H1 (cell line): ENCODE measurements around the gene LRRC4C. TPM values are rescaled to one million over a fixed set of nuclear protein-coding genes. Genes with fewer than 3 reads are reported as not detected.

Source experiments
- CTCF ChIA-PET: fragments of 300-600 bp; sonication (Branson Sonifier 250); formaldehyde crosslinking; loops from one replicate; lab custom pipeline; 2021; ENCODE audit not compliant: partially characterized antibody; lab: Charles Lee
- POLR2A ChIA-PET: fragments of 300-600 bp; sonication (Branson Sonifier 250); formaldehyde crosslinking; loops from one replicate; lab custom pipeline; 2021; ENCODE audit warnings: inconsistent platforms; ENCODE audit not compliant: partially characterized antibody; lab: Charles Lee
- DNase-seq, 2 experiments: peaks; one replicate each; pipeline versions ENCODE4 v3.0.0 to v3.0.0-alpha.2; 2010 to 2022; ENCODE audit warnings: low spot score in 2 of 2, low read depth in 1 of 2, mixed read lengths in 1 of 2
- FAIRE-seq: peaks from 2 replicates; lab custom pipeline; 2011; peaks lifted over from hg19 to GRCh38; lab: Jason Lieb, UNC
- H2AFZ ChIP-seq: 2 replicates; pipeline ENCODE4 v1.8.1; 2012; ENCODE audit warnings: low read length, inconsistent platforms
- H2AK5ac ChIP-seq: 2 replicates; pipeline ENCODE4 v1.6.1; 2013; ENCODE audit warnings: low read depth, low read length
- H2BK120ac ChIP-seq: replicated peaks from 2 replicates; pipeline ENCODE3; 2013; ENCODE audit warnings: low read depth, low read length, inconsistent platforms
- H2BK12ac ChIP-seq: 2 replicates; pipeline ENCODE4 v1.6.1; 2013; ENCODE audit warnings: low read depth, low read length
- H2BK15ac ChIP-seq: 2 replicates; pipeline ENCODE4 v1.6.1; 2013; ENCODE audit warnings: low read length
- H2BK20ac ChIP-seq: 2 replicates; pipeline ENCODE4 v1.6.1; 2013; ENCODE audit warnings: low read length
- H2BK5ac ChIP-seq: 2 replicates; pipeline ENCODE4 v1.6.1; 2013; ENCODE audit warnings: low read depth, low read length
- H3K14ac ChIP-seq: 2 replicates; pipeline ENCODE4 v1.6.1; 2013; ENCODE audit warnings: inconsistent platforms; ENCODE audit not compliant: insufficient read length
- H3K18ac ChIP-seq: 2 replicates; pipeline ENCODE4 v1.6.1; 2013; ENCODE audit warnings: low read length; ENCODE audit errors: extremely low read depth
- H3K23ac ChIP-seq: 2 replicates; pipeline ENCODE4 v1.6.1; 2013; ENCODE audit warnings: inconsistent platforms; ENCODE audit not compliant: insufficient read length
- H3K23me2 ChIP-seq: 2 replicates; pipeline ENCODE4 v1.6.1; 2013; ENCODE audit warnings: low read depth, low read length
- H3K27ac ChIP-seq: 2 replicates; pipeline ENCODE4 v1.6.1; 2011; ENCODE audit warnings: low read depth, low read length, inconsistent platforms
- H3K27me3 ChIP-seq, 4 experiments: replicated peaks in 1 of 4; 1 replicate in 1 of 4; 2 replicates in 3 of 4; pipeline versions ENCODE4 v1.6.1 to v1.8.1; 2011 to 2013; ENCODE audit warnings: low read length in 3 of 4, mild to moderate bottlenecking in 3 of 4, inconsistent platforms in 2 of 4, mixed read lengths in 2 of 4, moderate library complexity in 1 of 4; ENCODE audit not compliant: control insufficient read depth in 3 of 4, insufficient read depth in 3 of 4; ENCODE audit errors: extremely low read depth in 1 of 4
- H3K36me3 ChIP-seq, 4 experiments: 2 replicates each; pipeline versions ENCODE4 v1.6.1 to v1.8.1; 2011 to 2013; ENCODE audit warnings: mild to moderate bottlenecking in 4 of 4, low read length in 3 of 4, moderate library complexity in 2 of 4, control low read depth in 1 of 4, inconsistent platforms in 1 of 4; ENCODE audit not compliant: insufficient read depth in 4 of 4, control insufficient read depth in 2 of 4
- H3K4ac ChIP-seq: replicated peaks from 2 replicates; pipeline ENCODE3; 2013; ENCODE audit warnings: low read length, low read depth, mixed read lengths, inconsistent platforms; ENCODE audit not compliant: insufficient read length
- H3K4me1 ChIP-seq, 4 experiments: replicated peaks in 1 of 4; 1 replicate in 1 of 4; 2 replicates in 3 of 4; pipeline versions ENCODE4 v1.6.1 to v1.8.1; 2011 to 2013; ENCODE audit warnings: low read length in 3 of 4, inconsistent platforms in 2 of 4, mixed read lengths in 1 of 4; ENCODE audit not compliant: insufficient read depth in 4 of 4, control insufficient read depth in 3 of 4
- H3K4me2 ChIP-seq, 2 experiments: 2 replicates each; pipeline versions ENCODE4 v1.6.1 to v1.8.1; 2011 to 2013; ENCODE audit warnings: low read depth in 2 of 2, low read length in 2 of 2, control low read depth in 1 of 2, inconsistent platforms in 1 of 2, mild to moderate bottlenecking in 1 of 2; ENCODE audit not compliant: insufficient read depth in 1 of 2
- H3K4me3 ChIP-seq, 4 experiments: fragments of 200-600, 300-600 bp in 1 of 4; sonication (generic), shearing (Covaris generic), sonication (Bioruptor Twin) in 1 of 4; 2 replicates each; pipeline versions ENCODE4 v1.5.1 to v1.8.1; 2011 to 2016; ENCODE audit warnings: low read length in 4 of 4, low read depth in 3 of 4, control low read depth in 2 of 4, inconsistent platforms in 2 of 4, mild to moderate bottlenecking in 2 of 4, mixed read lengths in 1 of 4, moderate library complexity in 1 of 4; ENCODE audit not compliant: insufficient read depth in 2 of 4; ENCODE audit errors: extremely low read depth in 1 of 4
- H3K56ac ChIP-seq: replicated peaks from 2 replicates; pipeline ENCODE3; 2013; ENCODE audit warnings: low read depth, mild to moderate bottlenecking, mixed read lengths, low read length, inconsistent platforms; ENCODE audit not compliant: insufficient read length
- H3K79me1 ChIP-seq: 2 replicates; pipeline ENCODE4 v1.6.1; 2013; ENCODE audit warnings: low read depth, low read length, control low read depth
- H3K79me2 ChIP-seq, 2 experiments: 2 replicates each; pipeline versions ENCODE4 v1.6.1 to v1.8.1; 2012 to 2013; ENCODE audit warnings: low read length in 2 of 2, mild to moderate bottlenecking in 2 of 2, inconsistent platforms in 1 of 2; ENCODE audit not compliant: insufficient read depth in 2 of 2, control insufficient read depth in 1 of 2
- H3K9ac ChIP-seq, 4 experiments: replicated peaks in 1 of 4; 1 replicate in 1 of 4; 2 replicates in 3 of 4; pipeline versions ENCODE4 v1.6.1 to v1.8.1; 2011 to 2013; ENCODE audit warnings: low read depth in 3 of 4, low read length in 3 of 4, control low read depth in 2 of 4, mild to moderate bottlenecking in 2 of 4, moderate library complexity in 2 of 4, inconsistent platforms in 1 of 4; ENCODE audit errors: extremely low read depth in 1 of 4
- H3K9me3 ChIP-seq, 2 experiments: 2 replicates each; pipeline versions ENCODE4 v1.6.1 to v1.8.1; 2012 to 2013; ENCODE audit warnings: mild to moderate bottlenecking in 2 of 2, moderate library complexity in 2 of 2, control low read depth in 1 of 2, inconsistent platforms in 1 of 2, low read depth in 1 of 2, low read length in 1 of 2, mixed read lengths in 1 of 2; ENCODE audit not compliant: insufficient read depth in 2 of 2
- H4K20me1 ChIP-seq, 2 experiments: replicated peaks in 1 of 2; 2 replicates each; pipeline versions ENCODE3 to v1.8.1; 2011 to 2013; ENCODE audit warnings: inconsistent platforms in 2 of 2, low read length in 2 of 2, mild to moderate bottlenecking in 1 of 2; ENCODE audit not compliant: insufficient read depth in 2 of 2, control insufficient read depth in 1 of 2
- H4K5ac ChIP-seq: 2 replicates; pipeline ENCODE4 v1.6.1; 2013; ENCODE audit warnings: low read length, low read depth, mixed read lengths, inconsistent platforms; ENCODE audit not compliant: insufficient read length
- H4K8ac ChIP-seq: 2 replicates; pipeline ENCODE4 v1.8.0; 2013; ENCODE audit warnings: mild to moderate bottlenecking, moderate library complexity, low read length, inconsistent platforms; ENCODE audit not compliant: insufficient read depth; ENCODE audit errors: extremely low read depth
- H4K91ac ChIP-seq: replicated peaks from 2 replicates; pipeline ENCODE3; 2013; ENCODE audit warnings: low read length, mixed read lengths, inconsistent platforms; ENCODE audit not compliant: insufficient read length
- CBX8 ChIP-seq: fragments of 300-800, 300-1000 bp; sonication (generic); IDR thresholded peaks from 2 replicates; pipeline ENCODE4 v1.7.1; 2016; ENCODE audit warnings: low read depth, low read length, borderline replicate concordance
- CEBPB ChIP-seq: IDR thresholded peaks from 2 replicates; pipeline ENCODE4 v1.6.1; 2012; ENCODE audit warnings: low read depth, low read length
- CREB1 ChIP-seq: IDR thresholded peaks from 2 replicates; pipeline ENCODE4 v1.6.1; 2012; ENCODE audit warnings: inconsistent platforms
- EP300 ChIP-seq, 2 experiments: IDR thresholded peaks; 1 replicate in 1 of 2; 2 replicates in 1 of 2; pipeline ENCODE4 v1.6.1; 2011 to 2012; ENCODE audit warnings: low read depth in 2 of 2, low read length in 2 of 2, mild to moderate bottlenecking in 2 of 2, borderline replicate concordance in 1 of 2, inconsistent platforms in 1 of 2, moderate library complexity in 1 of 2
- GABPA ChIP-seq: IDR thresholded peaks from 2 replicates; pipeline ENCODE4 v1.6.1; 2011; ENCODE audit warnings: mild to moderate bottlenecking, low read length, moderate library complexity, borderline replicate concordance; ENCODE audit not compliant: insufficient read depth
- GTF2F1 ChIP-seq: IDR thresholded peaks from 2 replicates; pipeline ENCODE4 v1.6.1; 2012; ENCODE audit warnings: low read depth, low read length, improper control_type of control experiment, borderline replicate concordance
- HDAC6 ChIP-seq: IDR thresholded peaks from one replicate; pipeline ENCODE4 v1.7.1; 2012; ENCODE audit warnings: low read depth, mild to moderate bottlenecking, inconsistent platforms, low read length, moderate library complexity
- KDM5A ChIP-seq: fragments of 200-600 bp; IDR thresholded peaks from 2 replicates; pipeline ENCODE4 v1.7.1; 2012; ENCODE audit warnings: mild to moderate bottlenecking, low read length, inconsistent platforms, mixed read lengths
- NRF1 ChIP-seq: IDR thresholded peaks from 2 replicates; pipeline ENCODE4 v1.6.1; 2011; ENCODE audit warnings: mild to moderate bottlenecking, low read depth, low read length, improper control_type of control experiment
- RAD21 ChIP-seq, 2 experiments: IDR thresholded peaks in 1 of 2; conservative IDR thresholded peaks in 1 of 2; 2 replicates each; pipeline ENCODE4 v1.6.1; 2011; ENCODE audit warnings: low read depth in 2 of 2, low read length in 2 of 2, improper control_type of control experiment in 1 of 2, inconsistent platforms in 1 of 2, mild to moderate bottlenecking in 1 of 2, moderate library complexity in 1 of 2
- RFX5 ChIP-seq: IDR thresholded peaks from 2 replicates; pipeline ENCODE4 v1.6.1; 2011; ENCODE audit warnings: low read depth, low read length, improper control_type of control experiment, borderline replicate concordance
- RXRA ChIP-seq: IDR thresholded peaks from 2 replicates; pipeline ENCODE4 v1.6.1; 2011; ENCODE audit warnings: low read depth, mild to moderate bottlenecking, low read length, moderate library complexity; ENCODE audit not compliant: insufficient read depth
- SIRT6 ChIP-seq: IDR thresholded peaks from one replicate; pipeline ENCODE4 v1.7.1; 2012; ENCODE audit warnings: low read length, inconsistent platforms
- SP2 ChIP-seq: IDR thresholded peaks from 2 replicates; pipeline ENCODE4 v1.6.1; 2012; ENCODE audit warnings: mild to moderate bottlenecking, low read length, inconsistent platforms
- ZNF274 ChIP-seq: IDR thresholded peaks from 2 replicates; pipeline ENCODE4 v1.7.0; 2012; ENCODE audit warnings: low read length, borderline replicate concordance; ENCODE audit errors: extremely low read depth
- WGBS, 2 experiments: shearing (Covaris generic) in 1 of 2; methylation state at CpG; one replicate each; pipeline versions ENCODE4 v1.1.6 to v1.1.7; 2013 to 2015; ENCODE audit warnings: low lambda C conversion rate in 2 of 2, mixed read lengths in 2 of 2, inconsistent platforms in 1 of 2, low coverage in 1 of 2, missing lambda C conversion rate in 1 of 2; ENCODE audit not compliant: insufficient replicate concordance in 2 of 2, insufficient coverage in 1 of 2, insufficient read length in 1 of 2; ENCODE audit errors: extremely low coverage in 1 of 2, missing lambda C conversion rate in 1 of 2; 5-methylcytosine and 5-hydroxymethylcytosine counted together
- polyA plus RNA-seq, 7 experiments: library from polyadenylated mRNA; depleted of rRNA in 3 of 7; stranded (reverse) in 5 of 7; unstranded in 2 of 7; fragments of >200 nt in 5 of 7; fragments of 200-250 nt in 2 of 7; gene quantifications; 1 replicate in 5 of 7; 2 replicates in 1 of 7; 4 replicates in 1 of 7; pipeline versions ENCODE4 v1.2.1 to v1.2.3, GENCODE V29; 2011 to 2013; ENCODE audit warnings: missing spikeins in 2 of 7, mixed read lengths in 2 of 7
- total RNA-seq: library from RNA; stranded (reverse); fragmentation: NEBNext Ultra II Directional; extraction: Animal tissue kit (Norgen Biotek cat#: 25700); gene quantifications from 2 replicates; pipeline ENCODE4 v1.2.1, GENCODE V29; 2021

Gene LRRC4C
- total and polyA plus RNA-seq, 2 of the 8 experiments (the other 6 are each of a cell fraction or from before 2014, with no cell fraction given) = 0.23 to 2.2 TPM

DNA sequence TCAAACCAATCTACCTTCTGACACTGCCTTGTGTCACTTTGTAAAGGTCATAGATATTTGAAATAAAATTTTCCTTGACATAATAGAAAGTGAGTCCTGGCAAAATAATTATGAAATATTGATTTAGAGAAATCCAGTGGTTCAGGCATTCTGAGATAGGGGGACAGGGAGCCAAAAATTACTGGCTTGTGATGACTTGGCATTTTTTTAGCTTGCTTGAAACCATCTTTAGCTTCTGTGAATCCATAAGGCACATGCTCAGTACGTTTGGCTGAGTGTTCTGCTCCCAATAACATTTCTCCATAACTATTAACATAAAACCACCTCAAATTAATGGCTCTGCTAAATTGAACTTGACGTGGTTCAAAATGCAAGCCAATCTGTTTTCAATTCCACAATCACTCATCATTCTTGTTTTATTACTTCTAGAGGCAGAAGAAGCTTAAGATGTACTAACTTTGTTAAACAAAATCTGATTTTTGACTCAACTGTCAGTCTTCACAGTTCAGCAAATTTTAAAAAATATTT, 209.0 kb downstream of the LRRC4C start:
- no peak overlapping the region for H3K27ac ChIP-seq
- no peaks in the 10 kb centered on the region for H3K27me3 ChIP-seq
- no peak overlapping the region for H3K4ac ChIP-seq
- no peaks in the 10 kb centered on the region for H3K79me2 ChIP-seq
- H2BK120ac ChIP-seq = no peak overlapping the region
- no peak overlapping the region for H2BK12ac ChIP-seq
- H3K9ac ChIP-seq = no peak overlapping the region
- DNase-seq (no peak), FAIRE-seq (no peak)
- H4K5ac ChIP-seq = no peak overlapping the region
- POLR2A ChIA-PET = no interaction called here
- no peak overlapping the region for H4K91ac ChIP-seq
- H2BK20ac ChIP-seq = no peak overlapping the region
- no peak overlapping the region for H2AFZ ChIP-seq
- no peaks in the 10 kb centered on the region for H4K20me1 ChIP-seq
- no peak overlapping the region for H2BK15ac ChIP-seq
- no peak overlapping the region for H3K56ac ChIP-seq
- H3K9me3 ChIP-seq = no peaks in the 10 kb centered on the region; a peak in 1 of 4 replicates
- no peak overlapping the region for H2BK5ac ChIP-seq
- no peak overlapping the region for H3K18ac ChIP-seq
- H3K79me1 ChIP-seq = no peaks in the 10 kb centered on the region
- 88% methylated on average over 2 of the region's 2 CpGs; no CpG with 5 or more reads in 1 of the 2 experiments for WGBS, 2 experiments
- H3K4me3 ChIP-seq = no peak overlapping the region
- H2AK5ac ChIP-seq = no peak overlapping the region
- H3K4me1 ChIP-seq = no peaks in the 10 kb centered on the region
- no peak overlapping the region for H4K8ac ChIP-seq
- no peaks in the 10 kb centered on the region for H3K36me3 ChIP-seq
- CTCF ChIA-PET = interaction anchor here (0.5 kb wide), 1 partner anchor 458 kb away, joined by 3 read pairs; no protein-coding TSS in a partner anchor
- H3K23me2 ChIP-seq = no peaks in the 10 kb centered on the region
- H3K14ac ChIP-seq = no peak overlapping the region
- H3K23ac ChIP-seq = no peak overlapping the region
- H3K4me2 ChIP-seq = no peak overlapping the region
- no peak for TF ChIP-seq ZNF274
- TF ChIP-seq EP300 (IDR thresholded peaks at IDR 0.05; ENCODE audit: borderline replicate concordance in 1 of 2, low read depth in 2 of 2, low read length in 2 of 2) = no peak
- no peak for TF ChIP-seq RAD21 (IDR thresholded peaks at IDR 0.05 in 1 of 2, conservative IDR thresholded peaks at IDR 0.05 in 1 of 2; ENCODE audit: low read depth in 2 of 2, low read length in 2 of 2)
- no peak for TF ChIP-seq NRF1
- no peak for TF ChIP-seq SIRT6
- TF ChIP-seq HDAC6 = no peak
- no peak for TF ChIP-seq CEBPB
- no peak for TF ChIP-seq KDM5A
- TF ChIP-seq RXRA = no peak
- TF ChIP-seq GTF2F1 = no peak
- no peak for TF ChIP-seq SP2
- TF ChIP-seq CREB1 = no peak
- no peak for TF ChIP-seq CBX8
- TF ChIP-seq GABPA = no peak
- TF ChIP-seq RFX5 = no peak
